ENCODE measurements around the gene DIPK1A.

The DIPK1A gene

DNA sequence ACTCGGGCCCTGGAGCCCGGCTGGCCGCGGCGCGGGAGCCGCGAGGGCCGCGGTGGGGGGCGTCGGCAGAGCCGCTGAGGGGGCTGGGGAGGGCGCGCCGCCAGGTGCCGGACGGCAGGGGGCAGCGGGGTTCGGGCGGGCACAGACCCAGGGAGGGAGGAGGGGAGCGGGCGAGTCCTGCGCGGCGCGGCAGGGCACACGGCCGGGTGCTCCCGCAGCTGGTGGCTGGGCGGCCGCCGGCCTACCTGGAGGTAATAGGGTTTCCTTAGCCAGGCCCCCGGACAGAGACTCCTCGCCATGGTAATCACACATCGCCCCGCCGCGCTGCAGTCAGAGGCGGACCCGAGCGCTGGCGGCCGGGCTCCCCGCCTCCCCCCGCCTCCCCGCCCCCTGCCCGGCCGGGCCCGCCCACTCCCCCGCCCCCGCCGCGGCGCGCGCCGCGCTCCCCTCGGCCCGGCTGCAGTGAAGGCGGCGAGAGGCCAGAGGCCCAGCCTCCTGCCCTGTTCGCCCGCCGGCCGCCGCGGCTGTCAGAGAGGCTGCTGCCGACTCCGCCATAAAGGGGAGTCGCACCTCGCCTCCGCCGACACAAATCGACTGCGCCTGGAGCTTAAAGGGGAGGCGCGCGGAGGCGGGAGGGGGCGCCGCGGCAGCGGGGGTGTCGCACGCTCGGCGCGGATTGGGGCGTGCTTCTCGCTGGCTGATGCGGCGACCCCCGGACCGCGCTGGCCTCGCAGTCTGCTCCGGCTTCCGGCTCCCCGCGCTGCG, at the start of gene DIPK1A:
Gene DIPK1A (minus strand): TSS at position 332 of the 765 bp plus-strand sequence. CDS start 33 bp downstream, at position 299.
- peaks cover 21% of the 10 kb centered on the region for H3K4me1 Mint-ChIP-seq
- H3K27ac Mint-ChIP-seq = no peak within 1 kb of the TSS
- ATAC-seq (ENCODE audit: low read depth) = peak; percentile 58
- H3K9me3 Mint-ChIP-seq = no peaks in the 10 kb centered on the region
- H3K36me3 Mint-ChIP-seq = peaks cover 2% of the 10 kb centered on the region
- peak within 1 kb of the TSS; percentile 96 for H3K4me3 Mint-ChIP-seq
- DNase-seq (ENCODE audit: low spot score in 2 of 2) = peak; percentile 78
- H3K27me3 Mint-ChIP-seq = no peaks in the 10 kb centered on the region

DNA sequence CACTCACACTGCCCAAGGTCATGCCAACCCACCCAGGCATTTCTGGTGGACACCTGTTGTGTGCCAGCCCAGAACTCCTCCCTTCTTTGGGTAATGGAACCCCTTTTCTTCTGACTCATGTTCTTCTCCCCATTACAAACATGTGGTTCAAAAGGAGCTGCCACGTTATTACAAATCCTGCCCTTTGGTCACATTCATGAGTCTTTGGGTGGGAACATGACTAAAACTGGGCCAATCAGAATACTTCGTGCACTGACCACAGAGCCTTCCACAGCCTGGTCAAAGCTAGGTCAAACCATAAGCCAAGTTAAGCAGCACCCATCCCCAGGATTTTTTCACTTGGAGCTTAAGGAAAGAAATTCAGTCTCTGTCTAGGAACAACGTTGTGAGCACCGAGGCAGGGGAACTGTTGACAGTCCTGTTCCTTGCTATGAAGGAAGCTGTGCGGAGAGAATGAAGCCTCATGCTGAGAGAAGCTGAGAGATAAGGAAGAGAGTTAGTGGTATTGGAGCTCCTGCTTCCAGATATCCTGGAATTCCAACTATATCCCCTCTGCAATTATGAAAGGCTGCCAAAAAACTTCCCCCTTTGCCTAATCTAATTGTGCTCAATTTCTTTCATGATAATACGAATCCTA, 46.8 kb upstream of the DIPK1A start:
- no peaks in the 10 kb centered on the region for H3K27me3 Mint-ChIP-seq

DNA sequence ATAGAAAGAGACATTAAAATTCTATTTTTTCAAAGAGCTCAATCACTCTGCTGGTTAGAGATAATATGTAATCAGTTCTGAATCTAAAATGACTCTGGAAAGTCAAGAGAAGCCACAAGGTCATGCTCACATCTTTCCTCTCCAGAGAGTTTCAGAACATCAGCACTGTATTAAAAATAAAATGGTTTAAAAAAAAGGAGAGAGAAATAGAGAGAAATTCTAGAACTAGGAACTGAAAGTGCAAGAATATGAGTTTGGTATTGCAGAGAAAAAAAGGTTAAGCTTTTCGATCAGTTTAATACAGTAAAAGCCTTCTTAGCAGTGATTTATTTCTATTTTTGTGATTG, 44.0 kb upstream of the DIPK1A start:
- no peak overlapping the region for H3K4me3 Mint-ChIP-seq
- no peak overlapping the region for H3K27ac Mint-ChIP-seq
- no peak for DNase-seq (ENCODE audit: low spot score in 2 of 2)
- peaks cover 6% of the 10 kb centered on the region for H3K4me1 Mint-ChIP-seq
- H3K9me3 Mint-ChIP-seq = no peaks in the 10 kb centered on the region
- no peaks in the 10 kb centered on the region for H3K36me3 Mint-ChIP-seq
- peak; percentile 57 for ATAC-seq (ENCODE audit: low read depth)
- no peaks in the 10 kb centered on the region for H3K27me3 Mint-ChIP-seq

More for the DNA sequence above, 46.8 kb upstream of the DIPK1A start:
- H3K4me1 Mint-ChIP-seq = peaks cover 6% of the 10 kb centered on the region
- no peak overlapping the region for H3K4me3 Mint-ChIP-seq
- ATAC-seq (ENCODE audit: low read depth) (no peak), DNase-seq (ENCODE audit: low spot score in 2 of 2) (no peak)
- H3K9me3 Mint-ChIP-seq = no peaks in the 10 kb centered on the region
- H3K36me3 Mint-ChIP-seq = no peaks in the 10 kb centered on the region
- no peak overlapping the region for H3K27ac Mint-ChIP-seq

DNA sequence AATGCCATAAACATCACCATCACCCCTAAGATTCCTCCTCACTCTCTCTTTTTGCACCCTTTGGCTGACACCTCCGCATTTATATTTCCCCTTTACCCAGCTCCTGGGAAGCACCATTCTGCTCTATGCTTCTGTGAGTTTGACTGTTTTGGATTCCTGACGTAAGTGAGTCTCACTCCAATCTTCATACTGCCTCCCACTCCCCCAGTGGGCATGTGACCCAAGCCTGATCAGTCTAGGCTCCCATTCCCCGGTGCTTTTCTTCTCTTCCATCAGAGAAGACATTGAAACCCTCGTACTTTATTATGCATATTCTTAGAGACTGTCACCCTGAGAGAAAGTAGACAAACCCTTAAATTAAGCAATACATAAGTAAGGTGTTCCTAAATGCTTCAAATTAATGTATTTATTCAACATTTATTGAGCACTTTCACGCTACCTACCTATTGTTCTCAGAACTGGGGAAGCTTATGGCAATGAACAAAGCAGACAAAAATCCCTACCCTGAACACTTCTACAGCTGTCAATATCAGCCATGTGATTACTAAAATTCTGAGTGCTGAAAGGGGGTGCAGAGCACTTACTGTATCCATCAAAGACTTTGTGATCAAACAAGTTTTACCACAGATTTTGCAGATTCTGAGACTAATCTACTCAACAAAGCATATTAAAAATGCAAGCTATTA, 43.4 kb upstream of the DIPK1A start:
- Mint-ChIP-seq H3K9me3 (no peaks in the 10 kb centered on the region), H3K4me3 (no peak overlapping the region), H3K27ac (no peak overlapping the region), H3K27me3 (no peaks in the 10 kb centered on the region), H3K4me1 (peaks cover 6% of the 10 kb centered on the region), H3K36me3 (no peaks in the 10 kb centered on the region)
- ATAC-seq (ENCODE audit: low read depth) (no peak), DNase-seq (ENCODE audit: low spot score in 2 of 2) (no peak)

DNA sequence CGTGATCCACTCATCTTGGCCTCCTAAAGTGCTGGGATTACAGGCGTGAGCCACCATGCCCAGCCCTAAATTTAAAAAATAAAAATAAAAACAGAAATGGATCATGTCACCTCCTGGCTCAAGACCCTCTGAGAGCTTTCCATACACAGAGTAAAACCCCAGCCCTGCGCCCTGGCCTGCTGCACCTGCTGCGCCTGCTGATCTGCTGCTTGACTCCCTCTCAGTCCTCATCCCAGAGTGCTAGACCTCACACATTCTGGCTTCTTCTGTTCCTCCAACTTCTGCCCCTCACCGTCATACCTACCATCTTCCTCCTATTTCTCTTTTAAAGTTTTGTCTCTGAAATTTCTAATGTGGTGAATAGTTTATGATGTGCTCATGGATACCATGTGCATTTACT, 42.7 kb upstream of the DIPK1A start:
- no peaks in the 10 kb centered on the region for H3K36me3 Mint-ChIP-seq
- H3K4me1 Mint-ChIP-seq = peaks cover 6% of the 10 kb centered on the region
- no peak overlapping the region for H3K27ac Mint-ChIP-seq
- ATAC-seq (ENCODE audit: low read depth) (no peak), DNase-seq (ENCODE audit: low spot score in 2 of 2) (no peak)
- H3K4me3 Mint-ChIP-seq = no peak overlapping the region
- no peaks in the 10 kb centered on the region for H3K27me3 Mint-ChIP-seq
- H3K9me3 Mint-ChIP-seq = no peaks in the 10 kb centered on the region

DNA sequence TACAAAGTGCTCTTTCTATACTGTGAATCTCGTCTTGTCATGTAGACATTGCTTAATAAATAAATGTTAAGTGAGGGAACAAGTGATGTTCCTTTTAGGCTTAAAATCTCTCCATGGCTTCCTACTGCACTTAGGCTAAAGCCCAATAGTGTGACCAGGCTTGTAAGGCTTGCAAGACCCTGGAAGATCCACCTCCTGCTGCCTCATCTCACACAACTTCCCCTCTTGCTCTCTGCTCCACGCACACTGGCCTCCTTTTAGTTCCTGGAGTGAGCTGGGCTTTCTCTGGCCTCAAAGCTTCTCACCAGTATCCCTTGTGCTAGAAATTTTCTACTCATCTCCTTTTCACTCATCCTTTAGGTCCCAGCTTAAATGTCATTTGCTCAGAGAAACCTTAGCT, 41.5 kb upstream of the DIPK1A start:
- DNase-seq (ENCODE audit: low spot score in 2 of 2) (no peak), ATAC-seq (ENCODE audit: low read depth) (no peak)
- peaks cover 6% of the 10 kb centered on the region for H3K4me1 Mint-ChIP-seq
- no peaks in the 10 kb centered on the region for H3K9me3 Mint-ChIP-seq
- no peaks in the 10 kb centered on the region for H3K36me3 Mint-ChIP-seq
- no peak overlapping the region for H3K4me3 Mint-ChIP-seq
- H3K27ac Mint-ChIP-seq = no peak overlapping the region
- no peaks in the 10 kb centered on the region for H3K27me3 Mint-ChIP-seq

DNA sequence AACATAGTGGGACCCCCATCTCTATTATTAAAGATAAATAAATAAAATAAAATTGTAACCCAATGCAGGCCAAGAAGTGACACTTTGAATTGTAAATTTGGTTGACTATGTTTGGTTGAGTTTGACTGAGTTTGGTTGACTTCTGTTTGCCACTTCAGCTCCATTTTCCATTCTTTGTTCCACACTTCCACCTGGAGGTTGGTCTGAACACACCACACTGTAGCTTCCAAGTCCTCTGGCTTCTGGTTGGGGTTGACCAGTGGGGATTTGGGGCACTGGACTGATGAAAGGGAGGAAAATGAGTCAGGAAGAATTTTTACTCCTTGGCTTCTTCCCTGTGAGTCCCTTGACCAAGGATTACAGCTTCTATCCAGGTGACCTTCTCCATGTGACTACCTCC, 40.6 kb upstream of the DIPK1A start:
- Mint-ChIP-seq H3K36me3 (no peaks in the 10 kb centered on the region), H3K4me1 (peaks cover 6% of the 10 kb centered on the region), H3K4me3 (no peak overlapping the region), H3K27ac (no peak overlapping the region), H3K9me3 (no peaks in the 10 kb centered on the region), H3K27me3 (no peaks in the 10 kb centered on the region)
- DNase-seq (ENCODE audit: low spot score in 2 of 2) (no peak), ATAC-seq (ENCODE audit: low read depth) (no peak)

DNA sequence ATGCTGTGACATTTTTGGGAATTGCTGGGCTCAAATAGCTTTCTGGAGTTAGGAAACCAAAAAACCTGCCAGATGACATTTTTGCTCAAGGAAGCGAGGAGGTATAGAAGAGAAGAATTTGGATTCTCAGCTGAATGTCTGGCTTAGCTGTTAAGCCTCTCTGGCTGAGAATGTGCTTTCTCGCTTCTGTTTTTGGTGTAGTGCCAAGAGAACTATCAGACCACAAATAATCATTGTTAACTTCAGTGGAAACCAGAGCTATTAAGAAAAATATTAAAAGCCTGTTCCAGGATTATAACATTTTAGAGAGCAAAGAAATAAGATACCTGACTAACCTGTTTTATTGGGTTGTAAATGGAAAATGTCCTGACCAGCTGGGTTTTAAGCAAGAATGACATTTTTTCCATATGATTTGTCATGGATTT, 39.5 kb upstream of the DIPK1A start:
- H3K4me1 Mint-ChIP-seq = peaks cover 5% of the 10 kb centered on the region
- no peaks in the 10 kb centered on the region for H3K36me3 Mint-ChIP-seq
- H3K4me3 Mint-ChIP-seq = no peak overlapping the region
- DNase-seq (ENCODE audit: low spot score in 2 of 2) = no peak
- H3K9me3 Mint-ChIP-seq = no peaks in the 10 kb centered on the region
- no peaks in the 10 kb centered on the region for H3K27me3 Mint-ChIP-seq
- ATAC-seq (ENCODE audit: low read depth) = no peak
- H3K27ac Mint-ChIP-seq = no peak overlapping the region

DNA sequence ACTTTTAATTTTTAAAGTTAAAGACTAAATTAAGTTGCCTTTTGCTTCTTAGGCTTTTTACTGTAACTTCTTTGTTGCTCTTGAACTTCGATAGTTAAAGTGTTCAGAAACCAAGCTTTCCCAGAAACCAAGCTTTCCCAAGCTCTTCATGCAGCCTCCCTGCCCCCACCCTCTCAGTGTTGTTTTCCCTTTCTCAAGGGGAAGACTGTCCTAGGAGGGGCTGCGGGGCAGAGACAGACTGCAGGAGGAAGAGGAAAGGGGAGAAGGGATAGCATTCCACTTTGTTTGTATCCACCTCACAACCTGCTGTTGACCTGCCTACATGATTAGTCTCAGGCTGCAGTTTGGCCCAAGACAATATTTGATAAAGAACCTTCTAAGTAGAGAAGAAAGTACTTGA, 39.0 kb upstream of the DIPK1A start:
- H3K27ac Mint-ChIP-seq = no peak overlapping the region
- no peak overlapping the region for H3K4me3 Mint-ChIP-seq
- no peaks in the 10 kb centered on the region for H3K27me3 Mint-ChIP-seq
- no peaks in the 10 kb centered on the region for H3K9me3 Mint-ChIP-seq
- no peak for ATAC-seq (ENCODE audit: low read depth)
- DNase-seq (ENCODE audit: low spot score in 2 of 2) = no peak
- peaks cover 3% of the 10 kb centered on the region for H3K4me1 Mint-ChIP-seq
- no peaks in the 10 kb centered on the region for H3K36me3 Mint-ChIP-seq

DNA sequence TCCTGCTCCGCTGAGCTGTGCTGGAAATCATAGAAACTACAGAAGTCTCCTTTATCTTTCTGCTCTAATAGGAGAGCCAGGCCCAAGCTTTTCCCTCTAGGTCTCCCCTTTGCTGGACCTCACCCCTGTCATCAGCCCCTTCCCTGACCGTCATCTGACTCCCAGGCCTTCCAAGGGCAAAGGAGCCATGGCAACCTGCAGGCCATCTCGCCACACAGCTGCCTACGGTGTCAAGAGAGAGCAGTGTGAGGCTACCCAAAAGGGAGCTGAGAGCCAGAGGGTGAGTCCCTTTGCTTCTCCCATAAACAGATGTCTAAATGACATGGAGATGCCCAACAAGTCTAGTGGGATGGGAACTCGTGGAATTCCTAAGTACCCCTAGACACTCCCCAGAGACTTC, 37.6 kb upstream of the DIPK1A start:
- Mint-ChIP-seq H3K27ac (no peak overlapping the region), H3K9me3 (no peaks in the 10 kb centered on the region), H3K36me3 (no peaks in the 10 kb centered on the region), H3K4me3 (no peak overlapping the region), H3K4me1 (peaks cover 3% of the 10 kb centered on the region), H3K27me3 (no peaks in the 10 kb centered on the region)
- DNase-seq (ENCODE audit: low spot score in 2 of 2) (no peak), ATAC-seq (ENCODE audit: low read depth) (no peak)

DNA sequence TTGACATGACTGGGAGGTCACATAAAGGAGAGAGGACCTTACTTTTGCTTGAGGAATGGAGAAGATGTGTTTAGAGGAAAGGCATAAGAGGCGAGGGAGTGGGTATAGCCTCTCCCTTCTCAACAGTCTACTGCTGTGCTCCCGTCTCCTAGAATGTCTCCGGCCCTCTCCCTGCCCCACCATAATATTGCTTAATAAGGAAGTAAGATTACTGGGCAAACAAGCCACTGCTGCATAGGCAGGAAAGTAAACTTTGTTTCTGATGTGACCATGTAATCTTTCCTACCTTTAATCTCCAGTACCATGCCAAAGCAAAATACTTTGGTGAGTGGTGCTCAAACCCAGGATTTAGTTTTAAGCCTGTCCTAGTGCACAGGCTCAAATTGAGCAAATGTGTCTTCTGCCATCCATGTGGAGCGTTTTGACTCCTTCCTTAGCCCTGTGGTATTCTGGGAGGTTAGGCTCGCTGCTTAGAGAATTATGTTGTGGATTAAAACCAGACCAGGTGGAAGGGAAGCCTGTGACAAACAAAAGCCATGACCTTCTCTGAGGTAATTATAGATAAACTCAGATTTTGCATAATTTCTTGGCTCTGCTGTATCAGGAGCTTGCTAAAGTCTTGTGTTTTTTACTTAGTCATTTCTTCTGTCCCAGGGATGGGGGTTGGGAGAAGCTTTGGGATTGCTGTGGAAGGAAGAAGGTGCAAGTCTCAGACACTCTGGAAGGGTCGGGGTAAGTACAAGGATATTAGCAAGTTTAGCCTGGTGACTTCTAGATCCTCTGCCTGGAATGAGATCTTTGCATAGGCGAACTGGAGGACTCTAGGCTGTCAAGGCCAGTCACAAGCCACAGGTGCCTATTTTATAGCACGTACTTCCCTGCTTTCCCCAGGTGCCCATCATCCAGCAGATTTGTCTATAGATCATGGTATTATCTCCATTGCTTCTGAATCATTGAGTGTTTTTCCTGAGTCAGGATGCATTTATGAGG, 34.5 kb upstream of the DIPK1A start:
- Mint-ChIP-seq H3K27ac (no peak overlapping the region), H3K9me3 (no peaks in the 10 kb centered on the region), H3K36me3 (no peaks in the 10 kb centered on the region), H3K27me3 (no peaks in the 10 kb centered on the region), H3K4me1 (peaks cover 16% of the 10 kb centered on the region), H3K4me3 (no peak overlapping the region)
- ATAC-seq (ENCODE audit: low read depth) = no peak
- no peak for DNase-seq (ENCODE audit: low spot score in 2 of 2)

DNA sequence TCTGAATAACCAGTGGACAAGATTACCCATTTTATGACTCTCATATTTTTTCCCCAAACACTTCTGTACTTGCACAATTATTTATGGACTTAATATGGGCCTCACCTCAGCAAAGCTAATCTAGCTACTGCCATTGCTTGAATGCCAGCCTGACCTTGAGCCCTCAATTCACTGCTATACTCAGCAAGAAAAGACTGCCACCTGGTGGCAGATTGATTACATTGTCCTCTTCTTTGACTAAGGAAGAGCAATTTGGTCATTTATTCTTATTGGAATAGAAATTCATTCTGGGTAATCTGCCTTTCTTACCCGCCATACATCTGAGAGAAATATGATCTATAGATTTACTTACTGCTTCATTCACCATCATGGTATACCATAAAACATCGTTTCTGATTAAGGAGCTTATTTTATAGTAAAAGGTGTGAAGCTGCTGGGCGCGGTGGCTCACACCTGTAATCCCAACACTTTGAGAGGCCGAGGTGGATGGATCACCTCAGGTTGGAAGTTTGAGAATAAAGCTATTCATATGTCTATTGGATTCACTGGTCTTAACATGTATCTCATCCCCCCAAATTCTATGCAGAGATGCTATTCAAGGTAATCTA, 32.9 kb upstream of the DIPK1A start:
- Mint-ChIP-seq H3K9me3 (no peaks in the 10 kb centered on the region), H3K36me3 (no peaks in the 10 kb centered on the region), H3K4me1 (peaks cover 24% of the 10 kb centered on the region), H3K4me3 (no peak overlapping the region), H3K27me3 (no peaks in the 10 kb centered on the region), H3K27ac (peak overlapping the region; percentile 78)
- ATAC-seq (ENCODE audit: low read depth) (peak; percentile 98), DNase-seq (ENCODE audit: low spot score in 2 of 2) (peak; percentile 59 to 75)

DNA sequence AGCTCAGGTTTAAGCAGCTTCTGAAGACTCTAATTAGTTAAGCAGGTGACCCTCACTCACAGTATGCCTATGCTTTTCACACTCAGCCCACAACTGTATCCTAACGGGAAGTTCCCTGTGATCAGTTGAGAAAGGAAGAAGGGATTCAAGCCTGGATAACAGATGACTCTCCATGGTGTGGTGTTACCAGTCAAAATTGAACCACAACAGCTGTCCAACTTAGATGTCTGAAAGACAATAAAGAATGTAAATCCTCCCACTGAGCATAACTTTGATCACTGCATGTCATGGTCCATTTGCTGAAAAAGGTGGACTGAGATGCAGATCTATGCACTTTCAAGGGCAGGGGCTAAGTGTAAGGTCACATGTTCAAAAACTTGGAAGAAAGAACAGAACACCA, 32.3 kb upstream of the DIPK1A start:
- DNase-seq (ENCODE audit: low spot score in 2 of 2) = no peak
- Mint-ChIP-seq H3K27ac (peak overlapping the region; percentile 78), H3K36me3 (no peaks in the 10 kb centered on the region), H3K4me1 (peaks cover 24% of the 10 kb centered on the region), H3K27me3 (no peaks in the 10 kb centered on the region), H3K4me3 (no peak overlapping the region), H3K9me3 (no peaks in the 10 kb centered on the region)
- ATAC-seq (ENCODE audit: low read depth) = no peak

Data from memory B cell (primary cell).